NB4 (cell line): ENCODE data around the gene COQ2.

Experiments
- CTCF ChIP-seq: IDR thresholded peaks from one replicate; pipeline ENCODE4 v1.5.1; 2012; ENCODE audit warnings: low read depth, low read length
- MAX ChIP-seq: IDR thresholded peaks from 2 replicates; pipeline ENCODE4 v1.6.1; 2011; ENCODE audit warnings: low read depth, low read length
- POLR2A ChIP-seq: IDR thresholded peaks from 2 replicates; pipeline ENCODE4 v1.6.1; 2011; ENCODE audit warnings: mild to moderate bottlenecking; ENCODE audit not compliant: insufficient read length; ENCODE audit errors: extremely low read depth

GRCh38 chr4:83224502-83225197 is 59.9 kb downstream of the COQ2 start:
- no peak for TF ChIP-seq POLR2A
- TF ChIP-seq CTCF: no peak
- TF ChIP-seq MAX: no peak
